Activated CD4-positive, alpha-beta T cell treated with anti-CD3 and anti-CD28 coated beads, Interleukin-2, amount 10 ng/mL, durations not matched to agents 24 days and 14 days (primary cell): Measurements from ENCODE around the gene DNM2. TPM values are rescaled to one million over a fixed set of nuclear protein-coding genes. Genes with fewer than 3 reads are reported as not detected.

Experiments
- DNase-seq: peaks from one replicate; pipeline ENCODE4 v3.0.0; 2022
- H3K27ac Mint-ChIP-seq: one replicate; pipeline ENCODE4 v1.8.0; 2022; ENCODE audit warnings: mild to moderate bottlenecking, mixed read lengths
- H3K27me3 Mint-ChIP-seq: one replicate; pipeline ENCODE4 v1.8.0; 2022; ENCODE audit warnings: mixed read lengths
- H3K36me3 Mint-ChIP-seq: one replicate; pipeline ENCODE4 v1.8.0; 2022; ENCODE audit warnings: low read depth, mild to moderate bottlenecking, mixed read lengths
- H3K4me1 Mint-ChIP-seq: one replicate; pipeline ENCODE4 v1.8.0; 2021; ENCODE audit warnings: mixed read lengths
- H3K4me3 Mint-ChIP-seq: one replicate; pipeline ENCODE4 v1.8.0; 2022; ENCODE audit warnings: mild to moderate bottlenecking, moderate library complexity, mixed read lengths
- H3K9me3 Mint-ChIP-seq: one replicate; pipeline ENCODE4 v1.8.0; 2021; ENCODE audit warnings: mixed read lengths
- intact Hi-C: fragments of 100-400 bp; cut with micrococcal nuclease; formaldehyde crosslinking; loops from one replicate; pipeline ENCODE4 v1.15.1; 2023
- total RNA-seq: library from RNA; stranded (reverse); gene quantifications from 2 replicates; pipeline ENCODE4 v1.2.3, GENCODE V29; 2022

Gene DNM2
- total RNA-seq, 1 donor from 2014 or later, result 211 TPM

GRCh38 chr19:10683582-10683981 lies 34.3 kb upstream of the DNM2 start:
- Mint-ChIP-seq H3K9me3 (no peaks in the 10 kb centered on the region), H3K4me1 (no peaks in the 10 kb centered on the region), H3K27me3 (no peaks in the 10 kb centered on the region), H3K27ac (no peak overlapping the region), H3K4me3 (no peak overlapping the region), H3K36me3 (peaks cover 65% of the 10 kb centered on the region)
- intact Hi-C loops, result no loop called here
- DNase-seq, result no peak

- intact Hi-C loops, result no loop called here
- H3K9me3 Mint-ChIP-seq, result no peaks in the 10 kb centered on the region
- H3K27ac Mint-ChIP-seq, result no peak overlapping the region
- no peaks in the 10 kb centered on the region for H3K27me3 Mint-ChIP-seq
- no peaks in the 10 kb centered on the region for H3K4me1 Mint-ChIP-seq
- H3K36me3 Mint-ChIP-seq, result peaks cover 64% of the 10 kb centered on the region
- no peak overlapping the region for H3K4me3 Mint-ChIP-seq
- DNase-seq, result no peak
Measured at GRCh38 chr19:10685210-10685609, 32.7 kb upstream of the DNM2 start.

GRCh38 chr19:10686193-10686592 lies 31.7 kb upstream of the DNM2 start:
- Mint-ChIP-seq H3K4me3 (no peak overlapping the region), H3K27ac (no peak overlapping the region), H3K4me1 (no peaks in the 10 kb centered on the region), H3K9me3 (no peaks in the 10 kb centered on the region), H3K27me3 (no peaks in the 10 kb centered on the region), H3K36me3 (peaks cover 67% of the 10 kb centered on the region)
- no peak for DNase-seq
- intact Hi-C loops, result no loop called here

GRCh38 chr19:10686661-10687517 lies 31.0 kb upstream of the DNM2 start:
- Mint-ChIP-seq H3K9me3 (no peaks in the 10 kb centered on the region), H3K27me3 (no peaks in the 10 kb centered on the region), H3K4me3 (no peak overlapping the region), H3K36me3 (peaks cover 66% of the 10 kb centered on the region), H3K27ac (no peak overlapping the region), H3K4me1 (peaks cover 3% of the 10 kb centered on the region)
- DNase-seq, result no peak
- intact Hi-C loops, result no loop called here

GRCh38 chr19:10687518-10688288 lies 30.2 kb upstream of the DNM2 start:
- DNase-seq, result no peak
- Mint-ChIP-seq H3K4me3 (no peak overlapping the region), H3K4me1 (peaks cover 3% of the 10 kb centered on the region), H3K9me3 (no peaks in the 10 kb centered on the region), H3K27ac (no peak overlapping the region), H3K36me3 (peaks cover 67% of the 10 kb centered on the region), H3K27me3 (no peaks in the 10 kb centered on the region)
- intact Hi-C loops, result no loop called here

GRCh38 chr19:10688545-10689280 lies 29.2 kb upstream of the DNM2 start:
- Mint-ChIP-seq H3K4me1 (peaks cover 3% of the 10 kb centered on the region), H3K4me3 (no peak overlapping the region), H3K27me3 (no peaks in the 10 kb centered on the region), H3K27ac (no peak overlapping the region), H3K9me3 (no peaks in the 10 kb centered on the region), H3K36me3 (peaks cover 62% of the 10 kb centered on the region)
- intact Hi-C loops, result no loop called here
- no peak for DNase-seq

GRCh38 chr19:10690341-10690781 lies 27.5 kb upstream of the DNM2 start:
- no peak for DNase-seq
- Mint-ChIP-seq H3K4me3 (no peak overlapping the region), H3K27me3 (no peaks in the 10 kb centered on the region), H3K9me3 (no peaks in the 10 kb centered on the region), H3K27ac (no peak overlapping the region), H3K36me3 (peaks cover 53% of the 10 kb centered on the region), H3K4me1 (peaks cover 10% of the 10 kb centered on the region)
- intact Hi-C loops, result no loop called here

GRCh38 chr19:10691178-10691881 lies 26.5 kb upstream of the DNM2 start:
- H3K27ac Mint-ChIP-seq, result no peak overlapping the region
- no peak overlapping the region for H3K4me3 Mint-ChIP-seq
- DNase-seq, result no peak
- H3K27me3 Mint-ChIP-seq, result peaks cover 3% of the 10 kb centered on the region
- peaks cover 49% of the 10 kb centered on the region for H3K36me3 Mint-ChIP-seq
- peaks cover 18% of the 10 kb centered on the region for H3K4me1 Mint-ChIP-seq
- H3K9me3 Mint-ChIP-seq, result no peaks in the 10 kb centered on the region
- intact Hi-C loops, result no loop called here

GRCh38 chr19:10691883-10692282 lies 26.0 kb upstream of the DNM2 start:
- peaks cover 46% of the 10 kb centered on the region for H3K36me3 Mint-ChIP-seq

GRCh38 chr19:10692673-10693264 lies 25.1 kb upstream of the DNM2 start:
- Mint-ChIP-seq H3K9me3 (no peaks in the 10 kb centered on the region), H3K4me1 (peaks cover 18% of the 10 kb centered on the region), H3K27me3 (peaks cover 6% of the 10 kb centered on the region), H3K27ac (no peak overlapping the region), H3K4me3 (no peak overlapping the region), H3K36me3 (peaks cover 38% of the 10 kb centered on the region)
- no peak for DNase-seq
- intact Hi-C loops, result no loop called here

More at GRCh38 chr19:10691883-10692282, 26.0 kb upstream of the DNM2 start:
- Mint-ChIP-seq H3K4me1 (peaks cover 18% of the 10 kb centered on the region), H3K4me3 (no peak overlapping the region), H3K9me3 (no peaks in the 10 kb centered on the region), H3K27me3 (peaks cover 3% of the 10 kb centered on the region), H3K27ac (no peak overlapping the region)
- intact Hi-C loops, result no loop called here
- DNase-seq, result no peak

GRCh38 chr19:10694706-10695307 lies 23.1 kb upstream of the DNM2 start:
- no peak overlapping the region for H3K27ac Mint-ChIP-seq
- intact Hi-C loops, result loop anchor here (5.0 kb wide), 1 partner anchor 188 kb away; no protein-coding TSS in a partner anchor
- peaks cover 18% of the 10 kb centered on the region for H3K4me1 Mint-ChIP-seq
- peaks cover 6% of the 10 kb centered on the region for H3K27me3 Mint-ChIP-seq
- H3K9me3 Mint-ChIP-seq, result no peaks in the 10 kb centered on the region
- no peak for DNase-seq
- H3K4me3 Mint-ChIP-seq, result peak overlapping the region; percentile 85
- H3K36me3 Mint-ChIP-seq, result peaks cover 23% of the 10 kb centered on the region

GRCh38 chr19:10695401-10696398 lies 22.2 kb upstream of the DNM2 start:
- peaks cover 15% of the 10 kb centered on the region for H3K36me3 Mint-ChIP-seq
- DNase-seq, result peak; percentile 98
- peaks cover 6% of the 10 kb centered on the region for H3K27me3 Mint-ChIP-seq
- H3K9me3 Mint-ChIP-seq, result no peaks in the 10 kb centered on the region
- H3K4me3 Mint-ChIP-seq, result peak overlapping the region; percentile 85
- peaks cover 18% of the 10 kb centered on the region for H3K4me1 Mint-ChIP-seq
- H3K27ac Mint-ChIP-seq, result peak overlapping the region; percentile 75
- intact Hi-C loops, result loop anchor here (5.0 kb wide), 1 partner anchor 188 kb away; no protein-coding TSS in a partner anchor
